ENCODE data around the gene PIM2. TPM values are rescaled to one million over a fixed set of nuclear protein-coding genes. Genes with fewer than 3 reads are reported as not detected.
A peak's percentile ranks its signal among the peaks of the same experiment; 100 is the strongest.

PIM2 gene
- 2.1 TPM for polyA plus RNA-seq (ENCODE audit: insufficient read length)

- DNase-seq (ENCODE audit: low read depth): peak; percentile 34
Observed at GRCh38 chrX:48918643-48919340, at the start of gene PIM2. Gene PIM2, minus strand, starts transcription at chrX:48919024. Its CDS starts 190 bp downstream, at chrX:48918834.

GRCh38 chrX:48968377-48968776 is 49.6 kb upstream of the PIM2 start:
- DNase-seq (ENCODE audit: low read depth): no peak

- DNase-seq (ENCODE audit: low read depth): no peak
Observed at GRCh38 chrX:48966796-48967579, 48.2 kb upstream of the PIM2 start.

DNA sequence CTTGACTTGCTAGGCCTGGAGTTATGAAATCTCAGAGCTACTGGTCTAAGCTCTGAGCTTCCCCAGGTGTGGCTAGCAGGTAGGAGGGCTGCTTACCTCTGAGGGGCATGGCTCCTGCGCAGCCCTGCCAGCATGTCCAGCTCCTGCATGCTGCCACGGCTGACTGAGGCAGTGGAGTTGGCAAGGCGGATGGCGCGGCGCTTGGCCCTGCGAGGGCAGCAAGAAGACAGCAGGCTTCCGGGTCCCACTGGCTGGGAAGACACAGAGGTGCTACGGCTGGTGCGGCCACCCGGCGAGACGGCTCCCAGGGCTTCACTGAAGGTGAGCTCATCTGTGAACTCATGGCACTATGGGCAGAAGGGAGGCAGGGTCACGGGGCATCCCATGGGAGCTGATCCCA is 47.1 kb upstream of the PIM2 start:
- DNase-seq (ENCODE audit: low read depth): no peak

- DNase-seq (ENCODE audit: low read depth): no peak
Observed at GRCh38 chrX:48961585-48962091, 42.8 kb upstream of the PIM2 start.

DNA sequence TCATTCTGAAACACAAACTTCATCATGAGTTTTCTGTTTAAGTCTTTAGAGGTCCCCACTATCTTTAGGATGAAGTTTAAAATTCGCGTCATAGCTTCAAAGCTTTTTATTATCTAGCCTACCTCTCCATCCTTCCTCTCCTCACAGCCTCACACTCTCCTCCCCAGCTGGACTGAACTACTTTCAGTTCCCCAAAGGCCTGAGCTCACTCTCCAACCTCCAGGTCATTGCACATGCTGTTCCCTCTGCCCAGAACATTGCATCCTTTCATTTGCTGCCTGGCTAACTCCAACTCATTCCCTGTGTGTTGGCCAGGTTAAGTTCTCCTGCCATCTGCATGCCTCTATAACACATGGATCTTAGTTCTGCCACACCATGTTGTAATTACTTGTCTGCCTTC is 41.5 kb upstream of the PIM2 start:
- no peak for DNase-seq (ENCODE audit: low read depth)

DNA sequence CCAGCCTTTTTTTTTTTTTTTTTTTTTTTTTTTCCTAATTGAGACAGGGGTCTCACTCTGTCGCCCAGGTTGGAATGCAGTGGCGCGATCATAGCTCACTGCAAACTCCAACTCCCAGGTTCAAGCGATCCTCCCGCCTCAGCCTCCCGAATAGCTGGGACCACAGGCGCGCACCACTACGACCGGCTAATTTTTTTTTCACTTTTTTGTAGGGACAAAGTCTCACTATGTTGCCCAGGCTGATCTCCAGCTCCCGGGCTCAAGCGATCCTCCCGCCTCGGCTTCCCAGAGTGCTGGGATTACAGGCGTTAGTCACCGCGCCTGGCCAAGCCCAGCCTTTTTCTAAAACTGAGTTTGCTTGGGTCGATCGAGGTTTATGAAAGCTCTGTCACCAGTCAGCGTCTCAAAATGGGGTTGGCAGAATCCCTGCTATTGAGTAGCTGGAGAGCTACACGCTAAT is 39.8 kb upstream of the PIM2 start:
- no peak for DNase-seq (ENCODE audit: low read depth)

DNA sequence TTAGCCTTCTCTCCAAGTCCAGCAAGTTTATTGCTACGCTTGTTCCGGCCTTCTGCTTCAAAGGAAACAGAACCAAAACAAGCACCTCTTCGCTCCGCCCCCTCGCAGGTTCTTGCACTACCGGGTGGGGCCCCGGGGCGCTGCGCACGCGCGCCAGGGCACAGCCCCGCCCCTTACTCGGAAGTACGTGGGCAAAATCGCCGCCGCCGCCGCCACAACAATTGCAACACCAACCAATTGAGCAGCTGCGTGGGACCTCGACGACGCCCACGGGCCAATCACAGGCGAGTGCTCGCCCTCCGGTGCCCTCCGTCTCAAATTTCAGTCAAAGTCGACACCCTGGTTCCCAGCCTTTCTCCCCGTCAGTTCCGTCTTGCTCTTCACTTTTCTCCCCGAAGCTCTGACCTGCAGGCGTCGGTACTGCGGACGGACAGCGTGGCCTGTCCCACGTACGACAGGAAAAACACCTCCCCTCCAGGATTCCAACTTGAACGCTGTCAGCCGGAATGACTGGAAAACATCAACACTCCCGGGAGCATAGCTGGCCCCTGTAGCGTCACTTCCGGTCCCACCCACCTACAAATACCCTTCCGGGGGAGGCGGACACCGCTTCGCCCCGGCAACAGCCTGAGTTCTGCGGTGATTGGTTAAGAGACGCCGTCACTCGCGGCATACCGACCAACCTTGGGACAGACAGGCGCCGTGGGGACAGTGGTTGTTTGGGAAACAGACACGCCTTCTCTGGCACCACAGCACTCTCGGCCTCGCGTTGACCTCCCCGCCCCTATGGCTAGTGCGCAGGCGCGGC is 39.2 kb upstream of the PIM2 start:
- DNase-seq (ENCODE audit: low read depth): peak; percentile 95

DNA sequence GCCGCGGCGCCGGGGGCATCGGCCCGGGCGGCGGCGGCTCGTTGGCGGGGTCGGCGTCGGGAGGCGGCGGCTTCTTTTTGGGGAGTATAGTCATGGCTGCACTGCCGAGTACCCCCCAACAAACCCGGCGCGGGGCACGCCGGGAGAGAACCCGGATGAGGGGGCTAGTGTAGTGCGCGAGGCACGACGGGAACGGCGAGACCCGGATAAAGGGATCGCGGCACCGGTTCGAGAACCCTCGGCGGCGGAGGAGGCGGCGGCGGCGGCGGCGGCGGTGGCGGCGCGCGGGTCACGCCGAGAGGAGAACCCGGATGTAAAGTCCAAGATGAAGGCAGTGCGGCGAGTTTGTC is 38.6 kb upstream of the PIM2 start, which contains the start of gene OTUD5:
TSS of gene OTUD5 (minus strand) at position 131 of the 350 bp plus-strand sequence. CDS start at position 94, 37 bp downstream.
- DNase-seq (ENCODE audit: low read depth): no peak

DNA sequence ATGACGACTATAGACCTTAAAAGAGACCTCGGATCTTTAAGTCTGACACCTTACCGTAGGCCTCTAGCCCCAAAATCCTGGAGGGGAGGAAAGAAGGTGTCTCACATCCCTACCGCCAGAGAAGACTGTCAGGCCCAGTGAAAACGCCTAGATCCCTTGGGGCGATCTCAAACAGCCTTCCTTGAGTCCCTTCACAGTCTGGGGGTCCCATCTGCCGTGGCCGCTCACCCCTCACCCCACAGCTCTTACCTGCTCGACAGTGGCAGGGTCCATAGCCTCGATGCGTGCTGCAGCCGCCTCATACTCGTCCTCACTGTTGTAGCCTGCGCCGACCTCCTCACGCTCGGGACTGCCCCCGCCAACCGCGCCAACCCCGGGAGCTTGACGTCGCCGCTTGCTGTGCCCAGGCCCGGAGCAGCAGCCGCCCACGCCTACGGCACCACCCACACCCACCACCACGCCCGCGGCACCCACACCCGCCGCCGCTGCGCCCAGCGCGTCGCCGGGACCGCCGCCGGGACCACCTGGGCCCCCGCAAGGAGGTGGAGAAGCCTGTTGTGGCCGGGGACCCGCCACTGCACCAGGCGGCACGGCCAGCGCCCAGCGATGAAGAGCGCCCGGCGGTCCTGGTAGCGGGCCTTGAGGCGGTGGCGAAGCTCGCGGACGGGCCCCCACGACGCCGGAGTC is 38.0 kb upstream of the PIM2 start:
- DNase-seq (ENCODE audit: low read depth): no peak

- no peak for DNase-seq (ENCODE audit: low read depth)
Observed at GRCh38 chrX:48948589-48948988, 29.8 kb upstream of the PIM2 start.

DNA sequence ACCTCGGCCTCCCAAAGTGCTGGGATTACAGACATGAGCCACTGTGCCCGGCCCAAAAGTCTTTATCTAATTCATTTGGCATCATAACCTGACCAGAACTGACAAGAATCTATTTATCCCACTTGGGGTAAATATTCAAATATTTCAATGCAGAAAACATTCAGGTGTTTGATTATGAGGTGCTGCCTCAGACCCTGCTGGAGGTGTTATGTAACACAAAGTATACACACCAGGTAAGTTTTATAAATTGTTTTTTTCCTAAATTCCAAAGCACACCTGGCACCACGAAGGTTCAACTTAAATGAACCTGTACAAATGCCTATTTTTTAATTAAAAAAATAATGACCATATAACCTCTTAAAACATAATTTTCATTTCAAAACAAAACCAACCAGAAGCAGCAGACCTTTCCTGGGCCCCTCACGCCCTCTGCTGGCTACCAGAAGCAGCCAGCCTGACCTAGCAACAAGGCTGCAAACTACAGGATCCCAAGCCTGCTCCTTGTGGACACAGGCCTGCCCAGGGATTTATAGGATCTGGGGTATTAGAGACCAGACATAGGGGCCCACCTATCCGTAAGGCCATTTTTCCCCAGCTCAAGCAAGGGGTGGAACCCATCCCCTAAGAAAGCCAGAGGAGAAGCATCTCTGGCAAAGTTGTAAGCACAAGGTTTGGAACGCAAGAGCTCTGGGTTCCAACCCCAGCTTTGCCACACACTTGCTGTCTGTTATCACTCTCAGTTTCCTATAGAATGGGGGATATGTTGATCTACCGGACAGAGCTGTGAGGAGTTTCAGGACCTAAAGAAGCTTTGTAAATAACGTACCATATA is 26.9 kb upstream of the PIM2 start:
- DNase-seq (ENCODE audit: low read depth): no peak

GRCh38 chrX:48942895-48943294 is 24.1 kb upstream of the PIM2 start:
- DNase-seq (ENCODE audit: low read depth): no peak

GRCh38 chrX:48940404-48940955 is 21.7 kb upstream of the PIM2 start:
- no peak for DNase-seq (ENCODE audit: low read depth)

DNA sequence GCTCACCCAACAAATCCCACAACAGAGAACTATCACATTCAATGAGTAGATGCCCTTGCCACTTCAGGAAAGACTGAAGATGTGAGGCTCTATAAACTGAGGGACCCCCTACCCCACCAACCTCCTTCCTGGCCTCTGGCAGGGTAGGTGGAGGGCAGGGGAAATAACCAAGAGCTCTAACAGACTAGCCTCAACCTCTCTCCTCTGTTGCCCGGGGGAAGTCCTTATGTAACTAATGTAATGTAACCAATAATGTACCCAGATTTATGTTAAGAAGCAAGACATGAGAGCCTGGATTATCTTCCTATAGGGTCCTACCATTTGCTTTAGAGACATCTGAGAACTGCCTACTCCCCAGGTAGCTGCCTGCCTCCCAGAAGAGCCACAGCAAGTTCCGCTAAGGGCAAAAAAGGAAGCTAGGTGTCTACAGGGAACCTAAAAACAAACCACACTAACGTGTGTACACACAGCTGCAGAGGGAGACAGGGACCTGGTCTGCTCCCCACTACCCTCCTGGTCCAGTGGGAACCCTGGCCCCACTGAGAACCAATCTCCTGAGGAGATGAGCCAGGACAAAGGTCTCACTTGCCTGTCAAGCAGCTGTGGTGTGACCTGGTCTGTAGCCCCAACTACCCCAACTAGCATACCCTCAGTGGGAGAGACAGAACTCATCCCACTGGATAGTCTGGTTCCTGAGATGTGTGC is 20.9 kb upstream of the PIM2 start:
- DNase-seq (ENCODE audit: low read depth): no peak

DNA sequence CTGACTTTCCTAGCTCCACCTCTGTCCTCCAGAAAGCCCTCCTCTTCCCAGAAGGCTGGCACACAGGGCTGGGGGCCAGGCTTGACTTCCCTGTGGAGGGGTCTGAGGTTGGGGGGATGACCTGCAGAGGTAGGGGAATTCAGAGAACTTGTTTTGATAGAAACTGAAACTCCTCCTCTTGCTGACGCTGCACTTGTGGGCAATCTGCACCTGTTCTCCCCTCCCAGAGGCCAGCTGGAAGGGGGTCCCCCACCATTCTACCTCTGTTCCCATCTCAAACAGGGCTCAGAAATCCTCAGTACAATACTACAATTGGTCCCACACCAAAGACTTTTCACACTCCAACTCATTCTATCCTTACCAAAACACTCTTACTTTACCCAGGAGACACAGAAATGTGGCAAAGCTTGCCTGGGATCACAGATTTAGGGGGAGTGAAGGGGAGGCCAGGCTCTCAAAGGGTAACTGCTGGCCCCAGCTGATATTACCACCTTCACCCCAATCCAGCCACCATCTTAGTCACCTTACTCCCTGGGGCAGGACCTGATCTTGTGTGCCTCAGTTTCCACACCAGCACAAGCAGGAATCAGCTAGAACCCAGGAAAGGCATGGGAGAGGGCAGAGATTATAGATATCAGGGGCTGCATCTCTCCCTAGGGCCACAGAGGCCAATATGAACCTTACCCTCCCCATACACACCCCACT is 20.0 kb upstream of the PIM2 start:
- no peak for DNase-seq (ENCODE audit: low read depth)

- DNase-seq (ENCODE audit: low read depth): no peak
Observed at GRCh38 chrX:48937054-48937907, 18.5 kb upstream of the PIM2 start.
